ENCODE measurements around the gene ZBTB5. TPM values are rescaled to one million over a fixed set of nuclear protein-coding genes. Genes with fewer than 3 reads are reported as not detected.

Gene ZBTB5
- total RNA-seq, 2 donors from 2014 or later, result 8.9 to 9.7 TPM

DNA sequence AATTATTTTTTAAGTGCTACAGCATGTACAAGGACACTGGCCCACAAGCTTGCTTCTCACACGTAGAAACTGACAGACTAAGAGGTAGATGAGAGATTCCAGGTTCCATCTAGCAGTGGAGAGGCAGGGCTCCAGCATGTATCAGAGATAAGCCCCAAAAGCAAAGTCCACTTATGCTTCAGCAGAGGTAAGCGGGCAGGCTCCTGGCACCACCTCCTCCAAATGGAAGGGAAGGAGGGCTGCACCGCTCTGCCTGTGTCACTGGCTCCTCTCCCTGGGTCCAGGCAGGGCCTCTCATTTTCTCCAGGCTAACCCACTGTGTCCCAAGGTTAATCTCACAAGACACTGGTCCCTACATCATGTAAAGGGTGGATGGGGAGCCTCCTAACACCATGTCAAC is 26.9 kb downstream of the ZBTB5 start:
- Histone ChIP-seq H3K4me1 (no peaks in the 10 kb centered on the region), H3K27me3 (no peaks in the 10 kb centered on the region), H3K9me3 (no peaks in the 10 kb centered on the region), H3K4me3 (no peak overlapping the region), H3K36me3 (no peaks in the 10 kb centered on the region), H3K9ac (ENCODE audit: low read depth in 2 of 2, low read length in 2 of 2) (no peak overlapping the region), H3K27ac (no peak overlapping the region)
- no peak for DNase-seq
- TF ChIP-seq CTCF (IDR thresholded peaks at IDR 0.05), result no peak
- intact Hi-C loops (cut with DNase I), result no loop called here

DNA sequence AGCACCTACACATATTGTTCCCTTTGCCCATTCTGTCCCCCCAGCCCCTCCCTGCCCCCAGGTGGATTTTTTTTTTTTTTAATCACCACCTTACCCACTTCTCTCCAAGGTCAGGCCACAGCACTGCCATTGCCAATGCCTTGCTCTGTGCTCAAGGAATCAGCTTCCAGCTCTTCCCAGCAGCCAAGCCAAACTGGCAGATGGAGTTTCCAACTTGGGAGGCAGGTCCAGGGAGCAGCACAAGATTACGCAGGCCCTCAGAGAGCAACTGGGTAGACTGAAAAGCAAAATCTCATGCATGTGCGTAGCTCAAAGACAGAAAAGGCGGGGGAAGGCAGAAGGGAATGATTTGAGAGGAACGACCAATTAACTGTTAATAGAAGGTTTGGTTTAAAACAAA is 27.6 kb downstream of the ZBTB5 start:
- H3K9me3 ChIP-seq, result no peaks in the 10 kb centered on the region
- DNase-seq, result no peak
- H3K4me1 ChIP-seq, result no peaks in the 10 kb centered on the region
- intact Hi-C loops (cut with DNase I), result no loop called here
- H3K27me3 ChIP-seq, result no peaks in the 10 kb centered on the region
- H3K4me3 ChIP-seq, result no peak overlapping the region
- no peaks in the 10 kb centered on the region for H3K36me3 ChIP-seq
- TF ChIP-seq CTCF (IDR thresholded peaks at IDR 0.05), result no peak
- H3K27ac ChIP-seq, result no peak overlapping the region
- no peak overlapping the region for H3K9ac ChIP-seq (ENCODE audit: low read depth in 2 of 2, low read length in 2 of 2)

- Histone ChIP-seq H3K27ac (no peak overlapping the region), H3K4me3 (no peak overlapping the region), H3K36me3 (no peaks in the 10 kb centered on the region), H3K9ac (ENCODE audit: low read depth in 2 of 2, low read length in 2 of 2) (no peak overlapping the region), H3K4me1 (no peaks in the 10 kb centered on the region), H3K27me3 (no peaks in the 10 kb centered on the region), H3K9me3 (no peaks in the 10 kb centered on the region)
- TF ChIP-seq CTCF (IDR thresholded peaks at IDR 0.05), result no peak
- no peak for DNase-seq
- intact Hi-C loops (cut with DNase I), result no loop called here
Measured at GRCh38 chr9:37437010-37437409, 28.2 kb downstream of the ZBTB5 start.

- no peak overlapping the region for H3K27ac ChIP-seq
- no peaks in the 10 kb centered on the region for H3K27me3 ChIP-seq
- no peak overlapping the region for H3K9ac ChIP-seq (ENCODE audit: low read depth in 2 of 2, low read length in 2 of 2)
- no peaks in the 10 kb centered on the region for H3K9me3 ChIP-seq
- TF ChIP-seq CTCF (IDR thresholded peaks at IDR 0.05), result no peak
- intact Hi-C loops (cut with DNase I), result no loop called here
- H3K36me3 ChIP-seq, result no peaks in the 10 kb centered on the region
- no peaks in the 10 kb centered on the region for H3K4me1 ChIP-seq
- no peak for DNase-seq
- H3K4me3 ChIP-seq, result no peak overlapping the region
Measured at GRCh38 chr9:37436540-37436939, 28.7 kb downstream of the ZBTB5 start.

DNA sequence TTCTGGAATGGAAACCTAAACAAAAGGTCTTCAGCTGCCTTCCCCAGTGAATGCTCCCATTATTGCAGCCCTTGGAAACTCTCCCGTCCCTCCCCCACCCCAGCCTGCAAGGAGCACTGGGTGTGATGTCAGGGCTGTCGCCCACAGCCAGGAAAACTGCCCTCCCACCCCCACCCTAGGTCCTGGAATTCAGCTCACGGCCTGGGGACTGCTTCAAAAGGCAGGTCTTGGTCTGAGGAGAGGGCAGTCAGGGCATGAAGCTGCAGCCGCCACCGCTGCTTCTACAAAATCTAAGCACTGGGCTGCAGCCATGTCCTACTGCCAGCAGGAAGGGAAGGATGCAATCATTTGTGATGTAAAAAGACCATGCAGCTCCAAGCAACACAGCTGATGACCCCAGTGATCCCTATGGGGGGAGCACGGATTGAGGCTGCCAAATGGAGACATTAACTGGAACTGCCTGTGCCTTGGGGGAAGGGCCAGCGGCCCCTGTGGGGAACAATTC is 31.3 kb downstream of the ZBTB5 start:
- no peaks in the 10 kb centered on the region for H3K4me1 ChIP-seq
- no peak for TF ChIP-seq CTCF (IDR thresholded peaks at IDR 0.05)
- no peak for DNase-seq
- H3K36me3 ChIP-seq, result no peaks in the 10 kb centered on the region
- intact Hi-C loops (cut with DNase I), result no loop called here
- H3K27ac ChIP-seq, result no peak overlapping the region
- no peaks in the 10 kb centered on the region for H3K9me3 ChIP-seq
- no peaks in the 10 kb centered on the region for H3K27me3 ChIP-seq
- H3K9ac ChIP-seq (ENCODE audit: low read depth in 2 of 2, low read length in 2 of 2), result no peak overlapping the region
- H3K4me3 ChIP-seq, result no peak overlapping the region

DNA sequence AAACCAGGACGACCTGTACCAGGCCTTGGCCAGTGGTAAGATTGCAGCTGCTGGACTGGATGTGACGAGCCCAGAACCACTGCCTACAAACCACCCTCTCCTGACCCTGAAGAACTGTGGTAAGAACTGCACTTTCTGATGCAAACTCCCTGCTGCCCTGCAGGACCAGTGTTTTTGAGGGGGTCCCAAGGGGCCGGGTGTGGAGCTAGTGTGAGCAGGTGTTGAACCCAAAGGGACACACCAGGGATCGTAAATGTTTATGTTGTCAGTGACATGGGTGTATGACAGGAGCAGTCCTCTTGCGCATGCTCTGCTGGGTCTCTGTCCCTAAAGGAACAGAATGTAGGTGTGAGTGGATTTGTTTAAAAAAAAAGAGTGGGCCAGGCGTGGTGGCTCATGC is 33.2 kb downstream of the ZBTB5 start:
- Histone ChIP-seq H3K9me3 (no peaks in the 10 kb centered on the region), H3K4me1 (no peaks in the 10 kb centered on the region), H3K36me3 (no peaks in the 10 kb centered on the region), H3K27me3 (no peaks in the 10 kb centered on the region), H3K4me3 (no peak overlapping the region), H3K27ac (no peak overlapping the region), H3K9ac (ENCODE audit: low read depth in 2 of 2, low read length in 2 of 2) (no peak overlapping the region)
- no peak for DNase-seq
- no peak for TF ChIP-seq CTCF (IDR thresholded peaks at IDR 0.05)
- intact Hi-C loops (cut with DNase I), result no loop called here

Data from colonic mucosa (tissue), 4 donors.